GM12864 (cell line): ENCODE measurements around the gene DDIT4.
"Not testable (repeated sequence)": the region's sequence is repeated elsewhere in the genome, so short reads cannot be mapped to it uniquely, and the experiment has no call there.

ENCODE experiments used
- DNase-seq: peaks from one replicate; pipeline ENCODE4 v3.0.0-alpha.2; 2011; ENCODE audit warnings: low read depth
- H3K4me3 ChIP-seq: 2 replicates; pipeline ENCODE4 v1.5.1; 2011; ENCODE audit warnings: mild to moderate bottlenecking, low read depth, low read length, control low read depth
- TF ChIP-seq, protein P1 (sequence below): IDR thresholded peaks from 2 replicates; pipeline ENCODE4 v1.5.1; 2011; ENCODE audit warnings: low read depth, mild to moderate bottlenecking, moderate library complexity, low read length, control low read depth, inconsistent platforms; ENCODE audit errors: missing control alignments

DDIT4 gene, protein sequence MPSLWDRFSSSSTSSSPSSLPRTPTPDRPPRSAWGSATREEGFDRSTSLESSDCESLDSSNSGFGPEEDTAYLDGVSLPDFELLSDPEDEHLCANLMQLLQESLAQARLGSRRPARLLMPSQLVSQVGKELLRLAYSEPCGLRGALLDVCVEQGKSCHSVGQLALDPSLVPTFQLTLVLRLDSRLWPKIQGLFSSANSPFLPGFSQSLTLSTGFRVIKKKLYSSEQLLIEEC

GRCh38 chr10:72273410-72274212 is at the start of gene DDIT4:
DDIT4 (plus strand) TSS chr10:72273924; CDS start chr10:72274217, 293 bp downstream.
- DNase-seq: peak; percentile 97
- TF ChIP-seq, protein P1, sequence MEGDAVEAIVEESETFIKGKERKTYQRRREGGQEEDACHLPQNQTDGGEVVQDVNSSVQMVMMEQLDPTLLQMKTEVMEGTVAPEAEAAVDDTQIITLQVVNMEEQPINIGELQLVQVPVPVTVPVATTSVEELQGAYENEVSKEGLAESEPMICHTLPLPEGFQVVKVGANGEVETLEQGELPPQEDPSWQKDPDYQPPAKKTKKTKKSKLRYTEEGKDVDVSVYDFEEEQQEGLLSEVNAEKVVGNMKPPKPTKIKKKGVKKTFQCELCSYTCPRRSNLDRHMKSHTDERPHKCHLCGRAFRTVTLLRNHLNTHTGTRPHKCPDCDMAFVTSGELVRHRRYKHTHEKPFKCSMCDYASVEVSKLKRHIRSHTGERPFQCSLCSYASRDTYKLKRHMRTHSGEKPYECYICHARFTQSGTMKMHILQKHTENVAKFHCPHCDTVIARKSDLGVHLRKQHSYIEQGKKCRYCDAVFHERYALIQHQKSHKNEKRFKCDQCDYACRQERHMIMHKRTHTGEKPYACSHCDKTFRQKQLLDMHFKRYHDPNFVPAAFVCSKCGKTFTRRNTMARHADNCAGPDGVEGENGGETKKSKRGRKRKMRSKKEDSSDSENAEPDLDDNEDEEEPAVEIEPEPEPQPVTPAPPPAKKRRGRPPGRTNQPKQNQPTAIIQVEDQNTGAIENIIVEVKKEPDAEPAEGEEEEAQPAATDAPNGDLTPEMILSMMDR: no peak
- H3K4me3 ChIP-seq: peak within 1 kb of the TSS; percentile 97

- not testable (repeated sequence) for DNase-seq
These were observed 49.5 kb upstream of the DDIT4 start for GRCh38 chr10:72224191-72224590.

DNA sequence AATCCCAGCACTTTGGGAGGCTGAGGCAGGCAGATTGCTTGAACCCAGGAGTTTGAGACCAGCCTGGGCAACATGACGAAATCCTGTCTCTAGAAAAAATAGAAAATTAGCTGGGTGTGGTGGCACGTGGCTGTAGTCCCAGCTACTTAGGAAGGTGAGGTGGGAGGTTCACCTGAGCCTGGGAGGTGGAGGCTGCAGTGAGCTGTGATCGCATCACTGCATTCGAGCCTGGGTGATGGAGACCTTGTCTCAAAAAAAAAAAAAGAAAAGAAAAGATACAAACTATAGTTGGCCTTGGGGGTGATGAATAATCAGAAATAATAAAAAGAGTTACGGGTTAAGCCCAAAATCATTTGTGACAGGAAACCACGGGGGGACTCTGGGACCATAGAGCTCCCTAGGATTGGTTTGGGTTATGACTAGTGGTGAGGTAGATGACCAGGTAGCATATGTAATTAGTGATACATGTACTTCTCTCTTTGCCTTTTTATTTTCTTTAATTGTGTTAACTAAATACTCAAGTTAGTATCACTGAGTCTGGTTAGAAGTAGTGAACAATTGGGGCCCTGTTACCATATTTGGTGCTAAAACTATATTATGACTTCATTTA is 47.2 kb upstream of the DDIT4 start:
- H3K4me3 ChIP-seq: no peak overlapping the region
- no peak for DNase-seq
- TF ChIP-seq, protein P1: no peak

More at GRCh38 chr10:72224191-72224590, 49.5 kb upstream of the DDIT4 start:
- not testable (repeated sequence) for H3K4me3 ChIP-seq

- no peak overlapping the region for H3K4me3 ChIP-seq
- DNase-seq: no peak
- TF ChIP-seq, protein P1: no peak
These were observed 45.9 kb upstream of the DDIT4 start for GRCh38 chr10:72227826-72228225.

GRCh38 chr10:72228318-72228751 is 45.4 kb upstream of the DDIT4 start:
- H3K4me3 ChIP-seq: no peak overlapping the region
- DNase-seq: no peak
- TF ChIP-seq, protein P1: no peak

DNA sequence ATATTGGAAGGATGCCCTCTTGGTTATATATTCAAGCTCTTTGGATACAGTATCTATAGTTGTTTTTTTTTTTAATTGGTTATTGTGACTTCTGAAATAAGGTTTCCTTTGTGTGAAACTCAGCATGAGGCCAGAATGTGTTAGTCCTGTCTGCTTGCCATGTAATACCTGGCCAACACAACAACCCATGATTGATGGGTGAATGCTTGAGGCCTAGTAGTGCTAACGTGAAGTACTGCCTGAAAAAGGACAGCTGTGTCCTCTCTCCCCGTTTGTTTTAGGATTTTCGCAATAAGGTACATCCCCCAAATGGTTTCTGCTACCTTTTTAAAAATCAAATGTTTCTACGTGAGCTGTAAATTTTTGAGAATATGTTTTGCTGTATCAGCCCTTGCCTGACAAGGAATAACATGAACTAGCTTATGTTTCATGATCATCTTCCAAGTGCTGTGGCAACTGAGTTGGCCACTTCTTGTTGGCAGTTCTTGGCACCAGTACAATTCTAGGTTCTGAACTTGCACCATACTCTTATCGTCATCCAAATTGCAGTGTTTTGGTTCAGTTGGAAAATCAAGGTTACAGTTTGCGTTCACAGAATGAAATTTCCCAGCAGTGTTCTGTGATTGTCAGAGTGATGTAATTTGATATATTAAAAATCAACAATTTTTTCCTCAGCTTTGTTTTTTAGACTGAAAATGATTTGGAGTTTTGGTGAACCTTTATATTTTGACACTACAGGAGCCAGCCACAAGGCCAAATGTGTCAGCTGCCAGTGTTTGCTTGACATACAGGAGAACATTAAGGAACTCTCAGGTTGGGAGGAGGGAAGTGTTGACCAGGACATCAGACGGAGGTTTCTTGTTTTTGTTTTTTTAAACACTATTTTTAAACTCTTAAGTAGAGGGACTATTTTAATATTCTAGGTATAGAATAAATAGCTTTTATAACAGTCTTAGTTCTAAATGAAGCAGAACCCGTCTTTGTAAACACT is 44.2 kb upstream of the DDIT4 start:
- TF ChIP-seq, protein P1: no peak
- H3K4me3 ChIP-seq: no peak overlapping the region
- DNase-seq: no peak

GRCh38 chr10:72233621-72234020 is 40.1 kb upstream of the DDIT4 start:
- TF ChIP-seq, protein P1: no peak
- H3K4me3 ChIP-seq: no peak overlapping the region
- DNase-seq: no peak
